Astrocyte of the hippocampus (primary cell): ENCODE results near the gene RTBDN.
"Not testable (repeated sequence)": the region's sequence is repeated elsewhere in the genome, so short reads cannot be mapped to it uniquely, and the experiment has no call there.

Experiments
- DNase-seq: peaks from one replicate; pipeline ENCODE4 v3.0.0; 2011; ENCODE audit warnings: low read depth, low spot score

The RTBDN gene

DNA sequence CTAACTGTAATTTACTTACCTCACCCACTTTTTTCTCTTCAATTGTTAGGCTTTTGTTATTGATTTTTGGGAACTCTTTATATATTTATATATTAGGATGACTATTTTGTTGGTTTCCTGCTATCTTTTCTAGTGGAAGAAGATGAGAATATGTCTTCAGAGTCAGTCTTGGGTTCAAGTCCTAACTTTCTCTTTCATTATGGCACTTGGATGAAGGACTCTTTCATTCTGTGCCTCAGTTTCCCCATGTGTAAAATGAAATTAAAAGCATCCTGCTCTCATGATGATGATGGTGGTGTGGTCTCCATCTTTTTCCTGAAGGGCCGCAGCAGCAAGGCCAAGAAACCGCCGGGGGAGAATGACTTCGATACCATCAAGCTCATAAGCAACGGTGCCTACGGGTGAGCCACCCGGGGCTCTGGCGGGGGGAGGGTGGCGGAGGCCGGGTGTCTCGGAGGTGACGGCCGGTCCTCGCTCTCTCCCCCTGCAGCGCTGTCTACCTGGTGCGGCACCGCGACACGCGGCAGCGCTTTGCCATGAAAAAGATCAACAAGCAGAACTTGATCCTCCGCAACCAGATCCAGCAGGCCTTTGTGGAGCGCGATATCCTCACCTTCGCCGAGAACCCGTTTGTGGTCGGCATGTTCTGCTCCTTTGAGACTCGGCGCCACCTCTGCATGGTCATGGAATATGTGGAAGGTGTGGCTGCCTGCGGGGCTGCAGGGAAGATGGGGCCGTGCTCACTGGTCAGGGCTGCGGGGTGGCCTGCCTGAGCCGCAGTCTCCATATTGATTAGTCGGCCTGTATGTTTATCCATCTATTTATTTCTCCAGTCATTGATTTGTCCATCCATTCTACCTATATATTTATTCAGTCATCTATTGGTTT lies 23.9 kb upstream of the RTBDN start:
- DNase-seq = no peak

DNA sequence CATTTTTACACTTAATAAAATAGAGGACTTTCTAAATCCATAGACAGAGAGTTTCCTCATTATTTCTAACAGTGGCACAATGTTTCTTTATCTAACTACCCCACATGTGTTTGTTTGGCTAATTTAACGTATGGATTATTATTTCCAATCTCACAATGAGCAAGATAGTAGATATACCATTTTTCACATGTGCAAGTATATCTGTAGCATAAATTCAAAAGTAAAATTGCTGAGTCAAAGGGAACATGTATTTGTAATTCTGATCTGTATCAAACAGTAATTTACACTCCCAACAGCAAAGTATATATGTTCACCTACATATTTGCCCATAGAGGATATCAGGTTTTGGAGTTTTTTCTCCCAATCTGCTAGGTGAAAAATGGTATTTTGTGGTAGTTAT lies 22.3 kb upstream of the RTBDN start:
- no peak for DNase-seq

DNA sequence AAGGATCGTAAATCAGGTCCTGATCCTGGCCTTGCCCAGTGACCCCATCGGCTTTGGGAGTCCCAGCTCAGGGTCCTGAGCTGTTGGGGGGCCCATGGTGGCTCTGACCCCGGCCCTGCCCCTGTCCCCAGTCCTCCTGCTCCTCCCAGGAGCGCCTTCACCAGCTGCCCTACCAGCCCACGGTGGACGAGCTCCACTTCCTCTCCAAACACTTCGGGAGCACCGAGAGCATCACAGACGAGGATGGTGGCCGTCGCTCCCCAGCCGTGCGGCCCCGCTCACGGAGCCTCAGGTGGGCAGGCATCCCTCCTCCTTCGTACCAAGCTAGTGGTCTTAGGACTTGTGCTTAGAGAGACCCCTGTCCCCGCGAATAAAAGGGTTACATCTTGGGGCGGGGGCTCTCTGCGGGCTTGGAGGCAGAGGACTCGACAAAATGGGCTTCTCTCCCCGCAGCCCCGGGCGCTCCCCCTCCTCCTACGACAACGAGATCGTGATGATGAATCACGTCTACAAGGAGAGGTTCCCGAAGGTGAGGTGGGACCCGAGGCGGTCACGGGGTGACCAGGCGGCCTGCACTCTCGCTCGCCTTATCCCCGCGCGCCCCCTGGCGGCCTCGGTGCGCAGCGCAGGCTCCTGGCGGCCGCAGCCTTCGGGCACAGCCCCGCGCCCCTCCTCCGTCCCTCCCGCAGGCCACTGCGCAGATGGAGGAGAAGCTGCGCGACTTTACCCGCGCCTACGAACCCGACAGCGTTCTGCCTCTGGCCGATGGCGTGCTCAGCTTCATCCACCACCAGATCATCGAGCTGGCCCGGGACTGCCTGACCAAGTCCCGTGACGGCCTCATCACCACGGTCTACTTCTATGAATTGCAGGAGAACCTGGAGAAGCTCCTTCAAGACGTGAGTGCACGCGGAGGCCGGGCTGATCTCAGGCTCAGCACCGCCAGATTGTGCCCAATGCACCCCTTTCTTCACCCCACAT lies 13.1 kb upstream of the RTBDN start:
- DNase-seq = peak; percentile 93

DNA sequence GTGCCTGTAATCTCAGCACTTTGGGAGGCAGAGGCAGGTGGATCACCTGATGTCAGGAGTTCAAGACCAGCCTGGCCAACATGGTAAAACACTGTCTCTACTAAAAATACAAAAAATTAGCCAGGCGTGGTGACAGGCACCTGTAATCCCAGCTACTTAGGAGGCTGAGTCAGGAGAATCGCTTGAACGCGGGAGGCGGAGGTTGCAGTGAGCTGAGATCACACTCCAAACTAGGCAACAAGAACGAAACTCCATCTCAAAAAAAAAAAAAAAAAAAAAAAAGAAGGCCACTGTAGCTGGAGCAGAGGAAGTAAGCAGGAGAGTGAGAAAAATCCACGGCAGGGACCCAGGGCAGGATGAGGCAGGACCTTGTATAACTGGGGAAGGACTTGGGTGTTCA lies 12.2 kb upstream of the RTBDN start:
- DNase-seq = not testable (repeated sequence)

DNA sequence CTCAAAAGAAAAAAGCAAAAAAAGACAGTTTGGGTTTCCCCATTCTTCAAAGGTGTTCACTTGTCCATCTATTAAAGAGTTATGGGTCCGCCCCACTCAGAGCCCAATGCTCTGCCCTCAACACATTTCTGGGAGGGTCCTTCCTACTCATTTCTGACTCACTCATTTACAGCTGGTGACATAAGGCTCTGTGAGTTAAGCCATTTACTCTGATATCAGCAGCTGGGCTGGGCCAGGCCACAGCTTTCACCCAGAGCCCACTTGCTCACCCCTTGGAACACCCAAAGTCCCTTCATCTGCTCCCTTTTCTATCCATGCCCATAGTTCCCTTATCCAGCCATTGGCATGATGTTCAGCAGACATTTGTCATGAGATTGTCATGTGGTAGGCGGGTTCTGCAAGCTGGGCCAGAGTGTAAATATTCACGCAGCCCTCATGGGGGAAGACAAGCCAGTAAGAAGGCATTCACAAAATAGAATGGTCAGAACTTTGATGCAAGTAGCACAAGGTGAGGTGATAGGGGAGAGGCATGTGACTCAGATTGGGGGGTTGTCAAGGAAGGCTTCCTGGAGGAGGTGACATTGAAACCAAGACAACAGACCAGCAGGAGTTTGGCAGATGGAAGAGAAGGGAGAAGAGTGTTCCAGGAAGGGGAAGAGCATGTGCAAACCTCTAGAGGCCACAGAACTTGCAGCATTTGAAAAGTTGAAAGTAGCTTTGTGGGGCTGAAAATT lies 9.8 kb upstream of the RTBDN start:
- no peak for DNase-seq

DNA sequence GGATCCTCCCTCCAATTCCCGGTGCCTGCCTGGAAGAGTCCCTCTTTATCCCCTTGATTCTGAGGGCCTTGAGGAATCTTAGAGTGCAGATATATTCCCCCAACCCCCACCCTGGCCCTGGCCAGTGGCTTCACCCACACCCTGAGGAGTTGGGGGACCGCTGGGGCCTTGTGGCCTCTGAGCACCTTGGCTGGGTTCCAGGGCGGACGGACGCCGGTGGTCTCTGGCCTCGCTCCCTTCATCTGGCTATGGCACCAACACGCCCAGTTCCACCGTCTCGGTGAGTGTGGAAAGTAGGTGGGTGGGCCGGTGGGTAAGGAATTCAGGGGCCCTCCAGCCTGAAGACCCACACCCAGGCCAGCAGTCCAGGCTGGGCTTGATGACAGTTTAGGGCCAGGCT lies 8.9 kb upstream of the RTBDN start:
- no peak for DNase-seq

DNA sequence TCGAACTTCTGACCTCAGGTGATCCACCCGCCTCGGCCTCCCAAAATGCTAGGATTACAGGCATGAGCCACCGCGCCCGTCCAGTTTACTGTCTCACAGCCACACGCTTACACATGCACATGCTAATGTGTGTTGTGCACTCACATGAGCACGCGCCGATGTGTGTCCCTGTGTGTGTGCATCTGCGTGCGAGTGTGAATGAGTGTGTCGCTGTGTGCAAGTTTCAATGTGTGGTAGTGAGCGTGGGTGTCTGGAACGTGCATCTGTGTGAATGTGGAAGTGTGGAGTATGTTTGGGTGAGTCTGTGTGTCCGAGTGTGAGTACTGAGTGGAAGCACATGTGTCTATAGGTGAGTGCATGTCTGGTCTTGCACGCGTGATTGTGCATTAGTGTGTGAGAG lies 8.1 kb upstream of the RTBDN start:
- no peak for DNase-seq

DNA sequence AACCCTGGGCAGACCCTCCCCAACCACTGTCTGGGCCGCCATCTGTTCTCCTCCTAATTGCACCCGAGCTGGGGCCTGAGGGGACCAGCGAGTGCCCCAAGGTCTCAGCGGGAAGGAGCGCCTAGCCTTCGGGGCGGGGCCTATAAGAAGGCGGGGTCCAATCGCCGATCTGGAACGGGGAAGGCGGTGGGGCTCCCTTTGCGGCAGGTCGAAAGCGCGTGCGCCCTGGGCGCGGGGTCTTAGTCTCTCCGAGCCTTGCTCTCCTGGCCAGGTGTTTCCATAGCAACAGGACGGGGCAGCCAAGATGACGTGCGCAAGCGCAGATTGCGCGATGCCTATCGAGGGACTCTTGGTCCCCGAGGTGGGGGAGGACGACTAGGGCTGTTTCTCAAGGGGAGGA lies 6.7 kb upstream of the RTBDN start:
- DNase-seq = peak; percentile 79

DNA sequence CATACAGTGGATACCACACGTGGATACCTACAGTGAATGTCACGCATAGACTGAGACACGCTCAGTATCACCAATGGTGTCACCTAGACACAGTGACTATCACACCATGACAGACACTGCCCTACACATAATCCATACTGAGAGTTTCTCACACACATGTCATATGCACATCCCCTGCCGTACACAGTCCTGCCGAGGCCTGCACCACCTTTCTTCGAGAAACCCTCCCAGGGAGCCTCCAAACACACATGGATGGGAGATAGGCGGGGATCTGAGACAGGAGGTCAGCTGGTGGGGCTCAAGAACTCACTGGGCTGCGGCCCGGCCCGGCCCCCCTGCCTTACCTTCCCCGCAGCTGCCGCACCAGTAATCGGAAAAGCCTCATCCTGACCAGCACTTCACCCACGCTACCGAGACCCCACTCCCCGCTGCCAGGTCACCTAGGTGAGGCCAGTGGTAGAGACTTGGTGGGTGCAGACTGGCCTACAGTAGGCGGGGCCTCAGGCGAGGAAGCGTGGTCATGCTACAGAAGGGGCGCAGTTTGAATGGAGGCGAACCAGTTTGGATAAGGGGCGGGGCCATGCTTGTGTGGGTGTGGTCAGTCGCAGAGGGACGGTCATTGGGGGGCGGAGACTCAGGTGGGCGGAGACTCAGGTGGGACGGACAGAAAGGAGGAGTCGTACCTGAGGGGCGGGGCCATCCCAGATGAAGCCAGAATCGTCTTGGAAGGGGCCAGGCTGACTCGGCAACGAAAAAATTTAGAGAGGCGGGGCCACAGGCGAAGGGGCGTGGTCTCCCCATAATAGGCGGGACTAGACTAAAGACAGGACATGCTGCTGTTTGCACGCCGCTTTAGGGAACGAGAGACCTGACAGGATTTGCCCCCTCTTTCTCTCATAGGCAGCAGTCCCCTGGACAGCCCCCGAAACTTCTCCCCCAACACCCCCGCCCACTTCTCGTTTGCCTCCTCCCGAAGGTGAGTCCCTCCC lies 6.0 kb upstream of the RTBDN start:
- peak; percentile 86 for DNase-seq

DNA sequence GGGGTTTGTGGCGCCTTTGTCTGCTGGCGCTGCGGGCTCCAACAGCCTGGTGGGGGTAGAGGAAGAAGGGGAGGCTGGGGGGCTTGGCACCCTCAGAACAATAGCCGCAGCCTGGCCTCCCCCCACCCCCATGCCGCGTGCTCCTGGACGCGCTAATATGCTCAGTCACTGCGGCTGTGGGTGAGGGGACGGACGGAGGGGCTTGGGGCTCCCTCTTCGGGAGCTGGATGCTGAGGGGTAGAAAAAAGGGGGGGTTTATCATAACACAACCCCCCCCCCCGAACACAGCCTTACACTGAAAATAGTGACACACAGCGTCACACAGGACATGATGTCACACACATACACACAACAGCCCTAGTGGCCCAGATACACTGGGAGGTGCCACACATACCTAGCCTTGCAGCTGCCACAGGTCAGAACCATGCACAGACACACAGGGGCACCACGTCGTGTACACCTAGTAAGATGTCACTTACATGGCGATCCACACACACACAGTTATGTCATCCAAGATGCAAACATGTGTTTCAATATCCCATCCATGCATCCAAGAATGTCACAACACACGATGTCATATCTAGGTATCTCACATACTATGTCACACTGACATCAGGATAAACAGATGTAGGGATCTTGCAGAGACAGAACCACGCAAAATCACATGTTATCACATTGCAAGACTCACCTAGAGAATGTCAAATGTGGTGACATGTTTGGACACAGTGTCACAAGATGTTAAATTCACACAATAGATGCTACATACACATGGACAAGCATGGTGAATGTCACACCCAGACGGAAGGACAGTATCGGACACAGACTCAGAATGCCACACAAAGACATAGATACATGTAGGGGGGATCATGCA lies 4.7 kb upstream of the RTBDN start:
- no peak for DNase-seq

DNA sequence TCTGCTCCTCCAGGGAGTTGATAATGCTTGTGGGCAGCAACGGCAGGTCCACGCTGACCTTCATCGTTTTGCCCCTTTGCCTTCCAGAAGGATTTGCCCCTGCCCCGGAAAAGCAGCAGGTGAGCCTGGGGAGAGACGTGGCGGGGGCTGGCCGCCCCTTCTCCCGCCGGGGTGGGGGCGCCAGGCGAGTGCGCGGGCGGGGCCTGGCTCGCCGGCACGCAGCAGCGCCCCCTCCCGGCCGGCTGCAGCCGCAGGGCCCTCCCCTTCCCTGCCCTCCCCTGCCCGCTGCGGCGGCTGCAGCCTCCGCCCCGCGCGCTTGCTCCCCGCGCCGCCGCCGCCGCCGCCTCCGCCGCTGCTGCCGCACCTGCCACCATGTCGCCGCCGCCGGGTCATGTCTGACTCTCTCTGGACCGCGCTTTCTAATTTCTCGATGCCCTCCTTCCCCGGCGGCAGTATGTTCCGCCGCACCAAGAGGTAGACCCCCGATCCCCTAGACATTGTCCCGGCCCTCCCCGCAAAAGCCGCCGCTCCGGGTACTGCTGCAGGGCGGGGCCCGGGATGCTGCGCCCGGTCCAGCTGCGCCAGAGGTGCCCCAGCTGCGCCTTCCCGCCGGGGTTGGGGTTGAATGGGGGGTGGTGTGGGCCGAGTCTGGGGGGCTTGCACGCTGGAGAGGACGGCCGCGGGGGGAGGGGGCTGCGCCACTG lies 4.0 kb upstream of the RTBDN start, which contains the start of gene MAST1:
Gene MAST1 (plus strand): TSS at position 334 of the 704 bp plus-strand sequence. CDS start 58 bp downstream, at position 392.
- peak; percentile 78 for DNase-seq

DNA sequence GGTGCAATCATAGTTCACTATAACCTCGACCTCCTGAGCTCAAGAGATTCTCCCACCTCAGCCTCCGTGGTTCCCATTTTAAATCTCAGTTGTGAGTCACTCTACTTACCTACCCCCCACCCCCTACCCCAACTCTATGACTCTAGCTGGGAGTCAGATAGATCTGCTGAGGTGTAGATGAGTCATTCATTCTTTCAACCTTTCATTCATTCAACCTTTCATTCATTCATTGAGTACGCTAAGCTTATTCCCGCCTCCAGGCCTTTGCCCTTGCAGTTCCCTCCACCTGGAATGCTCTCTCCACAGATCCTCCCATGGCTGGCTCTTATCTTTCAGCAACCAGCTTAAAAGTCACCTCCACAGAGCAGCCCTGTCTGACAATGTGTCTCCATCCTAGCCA lies 2.8 kb upstream of the RTBDN start:
- no peak for DNase-seq

DNA sequence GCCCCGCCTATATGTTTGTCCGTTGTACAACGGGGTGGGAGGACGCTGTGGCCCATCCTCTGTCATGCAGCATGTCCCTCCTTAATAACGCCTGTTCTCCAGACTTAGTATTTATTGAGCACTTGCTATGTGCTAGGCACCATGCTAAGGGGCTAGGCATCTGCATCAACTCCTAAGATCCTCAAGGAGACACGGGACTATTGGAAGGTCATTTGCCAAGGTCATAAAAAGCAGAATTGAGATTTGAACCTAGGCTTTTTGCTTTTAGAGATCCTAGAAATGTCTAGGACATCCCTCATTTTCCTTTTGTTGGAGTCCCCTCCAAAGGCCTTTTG lies 2.1 kb upstream of the RTBDN start:
- DNase-seq = no peak

DNA sequence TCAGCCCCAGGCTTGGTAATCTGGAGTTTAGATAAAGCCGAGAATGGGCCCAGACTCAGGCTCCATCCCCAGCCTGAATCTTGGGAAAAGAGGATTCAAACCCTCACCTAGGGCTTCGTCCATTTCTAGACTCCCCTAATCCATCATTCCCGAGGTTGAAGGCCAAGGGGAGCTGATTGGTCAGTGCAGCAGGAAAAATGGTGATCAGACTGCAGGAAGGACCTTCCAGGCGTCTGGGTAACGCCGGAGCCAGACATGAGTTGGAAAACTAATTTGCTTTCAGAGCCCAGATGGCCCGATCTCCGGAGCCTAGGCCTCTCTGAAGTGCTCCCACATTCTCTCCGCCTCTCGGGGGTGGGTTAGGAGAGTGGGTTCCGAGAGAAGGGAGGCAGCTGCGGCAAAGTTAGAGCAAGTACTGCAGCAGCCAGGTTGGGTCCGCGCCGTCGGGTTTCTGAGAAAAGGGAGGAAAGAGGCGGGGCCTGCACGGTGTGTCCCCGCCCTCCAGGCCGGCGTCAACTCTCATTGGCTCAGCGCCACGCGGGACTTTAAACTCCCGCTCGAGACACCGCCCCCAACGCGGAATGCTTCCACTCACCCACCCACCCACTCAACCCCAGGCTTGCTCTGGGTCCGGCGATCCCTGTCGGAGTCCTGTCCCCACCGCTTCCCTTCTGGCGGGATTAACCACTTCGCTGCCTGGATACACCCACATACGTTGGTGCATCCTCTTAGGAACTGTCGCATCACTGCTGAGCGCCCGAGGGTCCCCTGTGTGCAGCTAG lies 788 bp upstream of the RTBDN start:
- peak; percentile 45 for DNase-seq

DNA sequence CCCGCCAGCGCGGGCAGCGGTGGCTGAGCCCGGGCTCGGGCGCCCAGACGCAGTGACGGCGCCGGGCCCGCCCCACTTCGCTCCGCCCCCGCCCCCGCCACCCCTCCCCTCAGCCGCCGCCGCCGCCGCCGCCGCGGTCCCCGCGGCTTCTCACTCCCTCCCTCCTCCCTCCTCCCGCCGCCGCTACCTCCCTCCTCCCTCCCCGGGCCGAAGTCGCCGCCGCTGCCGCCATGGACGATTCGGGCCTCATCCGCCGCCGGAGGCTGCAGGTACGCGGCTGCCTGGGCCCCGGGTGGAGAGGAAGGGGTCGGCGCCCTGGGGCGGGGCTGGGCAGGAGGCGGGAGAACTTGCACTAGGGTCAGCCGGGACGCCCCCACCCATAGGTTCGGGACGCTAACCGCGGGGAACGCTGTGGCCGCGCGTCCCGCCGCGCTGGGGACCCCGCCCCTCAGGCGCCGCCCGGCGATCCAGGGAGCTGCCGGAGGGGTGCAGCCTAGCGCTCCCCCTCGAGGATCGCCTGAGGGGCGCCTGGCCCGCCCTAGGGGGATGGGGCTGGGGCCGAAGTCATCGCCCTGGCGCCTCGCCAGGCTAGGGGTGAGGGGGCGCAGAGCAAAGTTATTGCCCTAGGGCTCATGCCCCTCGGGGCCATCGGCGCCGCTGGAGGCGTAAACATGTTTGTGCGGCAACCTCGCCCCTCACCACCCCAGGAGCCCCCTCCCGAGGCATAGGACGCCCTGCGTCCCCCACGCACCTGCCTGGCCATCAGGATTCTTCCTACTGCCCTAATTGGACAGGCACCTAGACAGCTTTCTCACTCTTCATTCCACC lies 427 bp downstream of the RTBDN start:
- DNase-seq = peak; percentile 55

DNA sequence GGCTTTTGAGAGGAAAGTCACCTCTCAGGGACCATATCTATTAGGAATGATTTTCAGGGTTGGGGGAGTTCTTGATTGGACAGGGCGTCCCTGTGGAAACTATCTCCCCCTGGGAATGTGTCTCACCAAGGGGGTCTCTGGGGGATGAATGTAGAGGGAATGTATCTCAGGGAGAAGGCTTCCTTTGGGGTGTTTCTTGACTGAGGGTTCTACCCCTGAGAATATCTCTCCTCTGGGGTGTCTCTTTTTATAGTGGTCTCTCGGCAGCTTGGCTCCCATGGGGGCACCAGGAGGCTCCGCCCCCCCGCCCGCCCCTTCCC lies 1.0 kb downstream of the RTBDN start:
- no peak for DNase-seq

DNA sequence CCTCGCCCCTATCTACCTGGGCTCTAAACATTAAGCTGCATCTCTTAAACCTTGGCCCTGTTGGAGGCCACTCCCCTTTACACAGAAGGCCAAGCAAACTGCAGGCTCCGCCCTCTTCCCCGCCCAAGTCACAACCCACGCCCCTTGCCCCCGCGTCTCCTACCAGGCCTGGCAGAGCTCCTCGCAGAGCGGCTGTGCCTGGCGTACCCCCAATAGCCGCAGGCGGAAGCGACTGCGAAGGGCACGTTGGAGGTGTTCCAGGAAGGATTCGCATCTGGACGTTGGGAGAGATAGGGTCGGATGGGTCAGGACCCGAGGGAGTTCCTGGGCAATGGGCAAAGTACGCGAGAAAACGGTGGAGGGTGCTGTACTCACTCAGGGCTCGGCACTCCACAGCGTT lies 5.9 kb downstream of the RTBDN start:
- DNase-seq = no peak
